Endodermal cell (in vitro differentiated cells): ENCODE measurements around the gene LRIG1. TPM values are rescaled to one million over a fixed set of nuclear protein-coding genes. Genes with fewer than 3 reads are reported as not detected.

Experiments
- DNase-seq: peaks from one replicate; pipeline ENCODE4 v3.0.0-alpha.2; 2017
- H3K27ac ChIP-seq: 2 replicates; pipeline ENCODE4 v1.5.1; 2013; ENCODE audit warnings: mild to moderate bottlenecking, low read depth, low read length, moderate library complexity
- H3K27me3 ChIP-seq: 2 replicates; pipeline ENCODE4 v1.6.1; 2013; ENCODE audit warnings: mild to moderate bottlenecking, low read length, moderate library complexity; ENCODE audit not compliant: insufficient read depth, control insufficient read depth, poor library complexity, severe bottlenecking
- H3K36me3 ChIP-seq: 2 replicates; pipeline ENCODE4 v1.7.0; 2013; ENCODE audit warnings: mild to moderate bottlenecking, low read length, moderate library complexity; ENCODE audit not compliant: control insufficient read depth, insufficient read depth
- H3K4me1 ChIP-seq: one replicate; pipeline ENCODE4 v1.7.0; 2013; ENCODE audit warnings: low read length; ENCODE audit not compliant: control insufficient read depth, insufficient read depth
- H3K4me3 ChIP-seq: 2 replicates; pipeline ENCODE4 v1.5.1; 2013; ENCODE audit warnings: mild to moderate bottlenecking, low read length, moderate library complexity
- H3K9ac ChIP-seq: 2 replicates; pipeline ENCODE4 v1.6.1; 2013; ENCODE audit warnings: mild to moderate bottlenecking, low read length, moderate library complexity; ENCODE audit not compliant: poor library complexity, severe bottlenecking; ENCODE audit errors: extremely low read depth
- H3K9me3 ChIP-seq: 2 replicates; pipeline ENCODE4 v1.6.1; 2013; ENCODE audit warnings: mild to moderate bottlenecking, low read length, moderate library complexity; ENCODE audit not compliant: control insufficient read depth
- H3K27ac Mint-ChIP-seq: 2 replicates; pipeline ENCODE4 v1.8.0; 2020; ENCODE audit warnings: mixed read lengths
- H3K27me3 Mint-ChIP-seq: 2 replicates; pipeline ENCODE4 v1.8.0; 2021; ENCODE audit warnings: mild to moderate bottlenecking, mixed read lengths; ENCODE audit not compliant: insufficient read depth
- H3K36me3 Mint-ChIP-seq: 2 replicates; pipeline ENCODE4 v1.8.0; 2020; ENCODE audit warnings: low read depth, mixed read lengths
- H3K4me1 Mint-ChIP-seq: 2 replicates; pipeline ENCODE4 v1.8.0; 2020; ENCODE audit warnings: mixed read lengths
- H3K4me3 Mint-ChIP-seq: 2 replicates; pipeline ENCODE4 v1.8.0; 2020; ENCODE audit warnings: mild to moderate bottlenecking, moderate library complexity, mixed read lengths
- H3K9me3 Mint-ChIP-seq: 2 replicates; pipeline ENCODE4 v1.8.0; 2020; ENCODE audit warnings: mild to moderate bottlenecking, mixed read lengths
- CTCF ChIP-seq: fragments of 200-600 bp; sonication (generic); conservative IDR thresholded peaks from 2 replicates; pipeline ENCODE4 v1.5.0; 2021; ENCODE audit warnings: antibody characterized with exemption, mild to moderate bottlenecking
- WGBS, 2 experiments: methylation state at CpG; one replicate each; pipeline versions ENCODE4 v1.1.5 to v1.1.7; 2013; ENCODE audit warnings: missing lambda C conversion rate in 2 of 2, mixed read lengths in 1 of 2; ENCODE audit not compliant: insufficient coverage in 1 of 2, insufficient read length in 1 of 2; 5-methylcytosine and 5-hydroxymethylcytosine counted together
- total RNA-seq, 2 donors: library from RNA; stranded (reverse); fragmentation: NEBNext Ultra II Directional in 1 of 2; extraction: Animal tissue kit (Norgen Biotek cat#: 25700) in 1 of 2; gene quantifications; 2 replicates in 1 of 2; 3 replicates in 1 of 2; pipeline ENCODE4 v1.2.1, GENCODE V29; 2021

Gene LRIG1
- total RNA-seq, 2 donors from 2014 or later = 37.5 to 42.3 TPM

GRCh38 chr3:66430876-66431275, 69.9 kb downstream of the LRIG1 start:
- peaks cover 47% of the 10 kb centered on the region for H3K4me1 Mint-ChIP-seq
- Histone ChIP-seq H3K27me3 (no peaks in the 10 kb centered on the region), H3K9ac (no peak overlapping the region), H3K36me3 (peaks cover 39% of the 10 kb centered on the region), H3K4me3 (no peak overlapping the region), H3K4me1 (peaks cover 1% of the 10 kb centered on the region), H3K9me3 (no peaks in the 10 kb centered on the region), H3K27ac (peak overlapping the region; percentile 40)
- no peak for DNase-seq
- no peak for TF ChIP-seq CTCF
- H3K9me3 Mint-ChIP-seq = no peaks in the 10 kb centered on the region
- H3K27ac Mint-ChIP-seq = no peak overlapping the region
- H3K4me3 Mint-ChIP-seq = no peak overlapping the region
- WGBS, 2 experiments = 94% methylated on average over 5 to 8 of the region's 8 CpGs
- peaks cover 11% of the 10 kb centered on the region for H3K36me3 Mint-ChIP-seq
- H3K27me3 Mint-ChIP-seq = no peaks in the 10 kb centered on the region

- no peak for DNase-seq
- Mint-ChIP-seq H3K9me3 (peaks cover 6% of the 10 kb centered on the region), H3K27me3 (no peaks in the 10 kb centered on the region), H3K4me3 (no peak overlapping the region), H3K36me3 (peaks cover 12% of the 10 kb centered on the region), H3K4me1 (peaks cover 46% of the 10 kb centered on the region), H3K27ac (peak overlapping the region; percentile 49)
- H3K4me3 ChIP-seq = no peak overlapping the region
- whole genome bisulfite sequencing, 2 experiments = 73 to 87% methylated on average over 5 of the region's 5 CpGs
- H3K9ac ChIP-seq = no peak overlapping the region
- H3K9me3 ChIP-seq = peaks cover 9% of the 10 kb centered on the region
- H3K36me3 ChIP-seq = peaks cover 30% of the 10 kb centered on the region
- H3K27me3 ChIP-seq = no peaks in the 10 kb centered on the region
- no peaks in the 10 kb centered on the region for H3K4me1 ChIP-seq
- no peak for TF ChIP-seq CTCF
- peak overlapping the region; percentile 51 for H3K27ac ChIP-seq
Observed at GRCh38 chr3:66428733-66429132, 72.1 kb downstream of the LRIG1 start.

GRCh38 chr3:66427951-66428474, 72.8 kb downstream of the LRIG1 start:
- Histone ChIP-seq H3K4me1 (no peaks in the 10 kb centered on the region), H3K36me3 (peaks cover 36% of the 10 kb centered on the region), H3K27ac (no peak overlapping the region), H3K9me3 (peaks cover 16% of the 10 kb centered on the region), H3K9ac (no peak overlapping the region), H3K27me3 (no peaks in the 10 kb centered on the region), H3K4me3 (no peak overlapping the region)
- Mint-ChIP-seq H3K27ac (no peak overlapping the region), H3K4me1 (peaks cover 42% of the 10 kb centered on the region), H3K27me3 (no peaks in the 10 kb centered on the region), H3K9me3 (peaks cover 13% of the 10 kb centered on the region), H3K4me3 (no peak overlapping the region), H3K36me3 (peaks cover 16% of the 10 kb centered on the region)
- TF ChIP-seq CTCF = no peak
- DNase-seq = no peak
- 91 to 96% methylated on average over 5 of the region's 5 CpGs for WGBS, 2 experiments
